CD14-positive monocyte (primary cell): Measurements from ENCODE around the gene CDKN2B. TPM values are rescaled to one million over a fixed set of nuclear protein-coding genes. Genes with fewer than 3 reads are reported as not detected.

Experiments used
- DNase-seq, 3 donors: peaks; one replicate each; pipeline ENCODE4 v3.0.0-alpha.2; 2011 to 2022
- H2AFZ ChIP-seq: 2 replicates; pipeline ENCODE4 v1.6.0; 2012; ENCODE audit warnings: mild to moderate bottlenecking, low read depth, low read length, inconsistent platforms; ENCODE audit not compliant: insufficient read depth, poor library complexity, severe bottlenecking
- H3K27ac ChIP-seq, 2 donors: 1 replicate in 1 of 2; 2 replicates in 1 of 2; pipeline ENCODE4 v1.5.1; 2012 to 2013; ENCODE audit warnings: low read length in 2 of 2, control low read depth in 1 of 2, inconsistent platforms in 1 of 2, low read depth in 1 of 2, mild to moderate bottlenecking in 1 of 2
- H3K27me3 ChIP-seq, 2 donors: one replicate each; pipeline versions ENCODE4 v1.6.0 to v1.6.1; 2011 to 2013; ENCODE audit warnings: low read length in 2 of 2; ENCODE audit not compliant: control insufficient read depth in 2 of 2, insufficient read depth in 2 of 2
- H3K36me3 ChIP-seq, 2 donors: replicated peaks in 1 of 2; 1 replicate in 1 of 2; 2 replicates in 1 of 2; pipeline versions ENCODE4 v1.5.1 to v1.6.1; 2012 to 2013; ENCODE audit warnings: low read length in 2 of 2, control low read depth in 1 of 2, inconsistent platforms in 1 of 2, mild to moderate bottlenecking in 1 of 2; ENCODE audit not compliant: insufficient read depth in 2 of 2, control insufficient read depth in 1 of 2
- H3K4me1 ChIP-seq, 2 donors: 1 replicate in 1 of 2; 2 replicates in 1 of 2; pipeline versions ENCODE4 v1.5.1 to v1.6.1; 2012 to 2013; ENCODE audit warnings: low read length in 2 of 2, control low read depth in 1 of 2, inconsistent platforms in 1 of 2, mild to moderate bottlenecking in 1 of 2, moderate library complexity in 1 of 2; ENCODE audit not compliant: insufficient read depth in 2 of 2, control insufficient read depth in 1 of 2
- H3K4me2 ChIP-seq: replicated peaks from 2 replicates; pipeline ENCODE3; 2012; ENCODE audit warnings: low read length, moderate library complexity, mild to moderate bottlenecking; ENCODE audit not compliant: poor library complexity, severe bottlenecking; ENCODE audit errors: extremely low read depth
- H3K4me3 ChIP-seq, 3 experiments: fragments of 200-600 bp in 1 of 3; sonication (generic) in 1 of 3; replicated peaks in 1 of 3; 1 replicate in 2 of 3; 2 replicates in 1 of 3; pipeline ENCODE4 v1.5.1; 2011 to 2013; ENCODE audit warnings: low read length in 3 of 3, mild to moderate bottlenecking in 3 of 3, control low read depth in 2 of 3, low read depth in 2 of 3, inconsistent platforms in 1 of 3, moderate library complexity in 1 of 3
- H3K79me2 ChIP-seq: 2 replicates; pipeline ENCODE4 v1.6.0; 2012; ENCODE audit warnings: mild to moderate bottlenecking, control low read depth, inconsistent platforms, low read length, moderate library complexity; ENCODE audit not compliant: insufficient read depth
- H3K9ac ChIP-seq: 2 replicates; pipeline ENCODE4 v1.6.0; 2017; ENCODE audit warnings: low read length, mild to moderate bottlenecking; ENCODE audit not compliant: insufficient read depth, poor library complexity, severe bottlenecking
- H3K9me3 ChIP-seq, 2 donors: replicated peaks in 1 of 2; 1 replicate in 1 of 2; 2 replicates in 1 of 2; pipeline versions ENCODE4 v1.5.1 to v1.6.1; 2012 to 2013; ENCODE audit warnings: low read length in 2 of 2, control low read depth in 1 of 2; ENCODE audit not compliant: control insufficient read depth in 1 of 2, insufficient read depth in 1 of 2
- H4K20me1 ChIP-seq: 2 replicates; pipeline ENCODE4 v1.6.0; 2012; ENCODE audit warnings: mild to moderate bottlenecking, low read length, control low read depth, moderate library complexity; ENCODE audit not compliant: insufficient read depth
- H3K27ac Mint-ChIP-seq, 7 donors: one replicate each; pipeline ENCODE4 v1.8.0; 2020; ENCODE audit warnings: mild to moderate bottlenecking in 7 of 7, mixed read lengths in 7 of 7, moderate library complexity in 6 of 7, inconsistent platforms in 2 of 7
- H3K27me3 Mint-ChIP-seq, 3 donors: one replicate each; pipeline ENCODE4 v1.8.0; 2021 to 2022; ENCODE audit warnings: low read depth in 3 of 3, mild to moderate bottlenecking in 3 of 3, mixed read lengths in 3 of 3, moderate library complexity in 3 of 3, inconsistent platforms in 1 of 3
- H3K36me3 Mint-ChIP-seq, 2 donors: one replicate each; pipeline ENCODE4 v1.8.0; 2020; ENCODE audit warnings: mixed read lengths in 2 of 2, inconsistent platforms in 1 of 2, mild to moderate bottlenecking in 1 of 2
- H3K4me1 Mint-ChIP-seq: one replicate; pipeline ENCODE4 v1.8.0; 2020; ENCODE audit warnings: mild to moderate bottlenecking, mixed read lengths
- H3K4me3 Mint-ChIP-seq, 2 donors: one replicate each; pipeline ENCODE4 v1.8.0; 2020; ENCODE audit warnings: mild to moderate bottlenecking in 2 of 2, mixed read lengths in 2 of 2, moderate library complexity in 1 of 2
- H3K9me3 Mint-ChIP-seq, 7 donors: one replicate each; pipeline ENCODE4 v1.8.0; 2020 to 2022; ENCODE audit warnings: mixed read lengths in 7 of 7, mild to moderate bottlenecking in 6 of 7, moderate library complexity in 6 of 7, inconsistent platforms in 2 of 7
- WGBS: methylation state at CpG from one replicate; pipeline ENCODE4 v1.1.5; 2013; ENCODE audit warnings: missing lambda C conversion rate; ENCODE audit not compliant: insufficient coverage; 5-methylcytosine and 5-hydroxymethylcytosine counted together
- intact Hi-C, 2 donors: fragments of 100-400 bp; cut with micrococcal nuclease; formaldehyde crosslinking; loops; one replicate each; pipeline versions ENCODE4 v1.15.0 to v1.15.1; 2023
- polyA plus RNA-seq, 3 donors: library from polyadenylated mRNA; depleted of rRNA in 1 of 3; unstranded in 2 of 3; stranded (reverse) in 1 of 3; fragments of 300-500 nt in 2 of 3; fragments of >200 nt in 1 of 3; fragmentation: Illumina TruSeq in 2 of 3; gene quantifications; 1 replicate in 2 of 3; 2 replicates in 1 of 3; pipeline ENCODE4 v1.2.3, GENCODE V29; 2012 to 2021
- TF ChIP-seq, protein P1 (sequence below): fragments of 200-600 bp; IDR thresholded peaks from one replicate; pipeline ENCODE4 v1.8.0; 2022; ENCODE audit warnings: antibody characterized with exemption, mild to moderate bottlenecking

The CDKN2B gene
- polyA plus RNA-seq, 3 donors, result 1.2 to 6.7 (median 2.7) TPM

DNA sequence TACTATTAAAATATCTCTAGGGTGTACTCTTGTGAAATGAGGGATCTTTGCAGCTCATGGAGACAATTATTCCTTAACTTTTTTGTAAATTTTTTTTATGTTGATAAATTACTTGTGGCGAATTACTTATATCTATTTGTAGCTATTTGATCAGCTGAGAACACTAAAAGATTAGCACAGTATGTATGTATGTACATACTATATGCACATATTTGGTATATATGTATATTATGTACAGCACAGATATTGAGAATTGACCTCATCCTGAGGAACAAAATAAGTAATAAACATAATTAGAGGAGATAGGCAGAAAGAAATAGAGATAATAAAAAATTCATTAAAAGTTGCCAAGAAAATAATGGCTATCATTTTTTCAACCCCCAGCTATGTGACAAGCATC, 26.7 kb downstream of the CDKN2B start:
- no peaks in the 10 kb centered on the region for H3K36me3 ChIP-seq
- H3K27ac Mint-ChIP-seq, result peak overlapping the region in 1 of 7 donors; percentile 79
- peaks cover 30 to 42% (median 41%) of the 10 kb centered on the region in 3 donors for H3K27me3 Mint-ChIP-seq
- H3K4me3 ChIP-seq, result peak overlapping the region in 1 of 3 experiments; percentile 35
- H3K4me3 Mint-ChIP-seq, result no peak overlapping the region
- peaks cover 50 to 70% of the 10 kb centered on the region in 2 donors for H3K27me3 ChIP-seq
- H4K20me1 ChIP-seq, result no peaks in the 10 kb centered on the region
- intact Hi-C loops, result no loop called here
- H3K9ac ChIP-seq, result no peak overlapping the region
- TF ChIP-seq, protein P1, sequence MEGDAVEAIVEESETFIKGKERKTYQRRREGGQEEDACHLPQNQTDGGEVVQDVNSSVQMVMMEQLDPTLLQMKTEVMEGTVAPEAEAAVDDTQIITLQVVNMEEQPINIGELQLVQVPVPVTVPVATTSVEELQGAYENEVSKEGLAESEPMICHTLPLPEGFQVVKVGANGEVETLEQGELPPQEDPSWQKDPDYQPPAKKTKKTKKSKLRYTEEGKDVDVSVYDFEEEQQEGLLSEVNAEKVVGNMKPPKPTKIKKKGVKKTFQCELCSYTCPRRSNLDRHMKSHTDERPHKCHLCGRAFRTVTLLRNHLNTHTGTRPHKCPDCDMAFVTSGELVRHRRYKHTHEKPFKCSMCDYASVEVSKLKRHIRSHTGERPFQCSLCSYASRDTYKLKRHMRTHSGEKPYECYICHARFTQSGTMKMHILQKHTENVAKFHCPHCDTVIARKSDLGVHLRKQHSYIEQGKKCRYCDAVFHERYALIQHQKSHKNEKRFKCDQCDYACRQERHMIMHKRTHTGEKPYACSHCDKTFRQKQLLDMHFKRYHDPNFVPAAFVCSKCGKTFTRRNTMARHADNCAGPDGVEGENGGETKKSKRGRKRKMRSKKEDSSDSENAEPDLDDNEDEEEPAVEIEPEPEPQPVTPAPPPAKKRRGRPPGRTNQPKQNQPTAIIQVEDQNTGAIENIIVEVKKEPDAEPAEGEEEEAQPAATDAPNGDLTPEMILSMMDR, result no peak
- no peaks in the 10 kb centered on the region for H3K9me3 ChIP-seq
- no peak overlapping the region for H3K27ac ChIP-seq
- peaks cover 35% of the 10 kb centered on the region for H3K4me1 Mint-ChIP-seq
- no CpG with 5 or more reads among the region's 1 CpG for WGBS
- peaks cover 17 to 38% of the 10 kb centered on the region in 2 donors for H3K4me1 ChIP-seq
- H3K9me3 Mint-ChIP-seq, result peaks cover 4 to 12% (median 6%) of the 10 kb centered on the region in 7 donors
- no peak for DNase-seq
- no peaks in the 10 kb centered on the region for H3K36me3 Mint-ChIP-seq
- H2AFZ ChIP-seq, result no peak overlapping the region
- H3K4me2 ChIP-seq, result no peak overlapping the region
- no peaks in the 10 kb centered on the region for H3K79me2 ChIP-seq

- H3K27me3 ChIP-seq, result peaks cover 90 to 96% of the 10 kb centered on the region in 2 donors
- no peaks in the 10 kb centered on the region for H4K20me1 ChIP-seq
- Mint-ChIP-seq H3K27ac (peak overlapping the region in 1 of 7 donors; percentile 27), H3K9me3 (peaks cover 4 to 41% (median 32%) of the 10 kb centered on the region in 7 donors), H3K27me3 (peaks cover 79 to 89% (median 88%) of the 10 kb centered on the region in 3 donors), H3K4me3 (peak overlapping the region in 1 of 2 donors; percentile 85), H3K4me1 (peaks cover 31% of the 10 kb centered on the region), H3K36me3 (peaks cover 4 to 10% of the 10 kb centered on the region in 2 donors)
- H3K4me2 ChIP-seq, result no peak overlapping the region
- H3K36me3 ChIP-seq, result no peaks in the 10 kb centered on the region
- H2AFZ ChIP-seq, result no peak overlapping the region
- H3K9me3 ChIP-seq, result peaks cover 0 to 33% of the 10 kb centered on the region in 2 donors
- no CpG with 5 or more reads among the region's 19 CpGs for WGBS
- H3K4me3 ChIP-seq, result no peak overlapping the region
- TF ChIP-seq, protein P1, result no peak
- intact Hi-C loops, result no loop called here
- no peak for DNase-seq
- H3K79me2 ChIP-seq, result no peaks in the 10 kb centered on the region
- no peak overlapping the region for H3K27ac ChIP-seq
- H3K9ac ChIP-seq, result no peak overlapping the region
- peaks cover 14 to 16% of the 10 kb centered on the region in 2 donors for H3K4me1 ChIP-seq
These were observed 32.7 kb downstream of the CDKN2B start for GRCh38 chr9:21976334-21976875.
